NOMO-1 treated with DMSO at 0.1 percent for 48 hours (cell line): Measurements from ENCODE around the gene MRPS30.
A peak's percentile ranks its signal among the peaks of the same experiment; 100 is the strongest.
"Not testable (repeated sequence)": the region's sequence is repeated elsewhere in the genome, so short reads cannot be mapped to it uniquely, and the experiment has no call there.

Experiments
- DNase-seq: peaks from one replicate; lab custom pipeline; 2025; ENCODE audit not compliant: unreplicated experiment; lab: John Stamatoyannopoulos, UW

MRPS30 gene

GRCh38 chr5:44814761-44815160, 6.0 kb downstream of the MRPS30 start:
- DNase-seq = no peak

GRCh38 chr5:44821164-44821563, 12.4 kb downstream of the MRPS30 start:
- no peak for DNase-seq

- DNase-seq = not testable (repeated sequence)
Measured at GRCh38 chr5:44824662-44825061, 15.9 kb downstream of the MRPS30 start.

GRCh38 chr5:44827681-44828080, 18.9 kb downstream of the MRPS30 start:
- DNase-seq = no peak

- no peak for DNase-seq
Measured at GRCh38 chr5:44828719-44829118, 20.0 kb downstream of the MRPS30 start.

- DNase-seq = no peak
Measured at GRCh38 chr5:44830951-44831350, 22.2 kb downstream of the MRPS30 start.

- no peak for DNase-seq
Measured at GRCh38 chr5:44833249-44833648, 24.5 kb downstream of the MRPS30 start.

- no peak for DNase-seq
Measured at GRCh38 chr5:44835693-44836092, 26.9 kb downstream of the MRPS30 start.

- no peak for DNase-seq
Measured at GRCh38 chr5:44839018-44839681, 30.4 kb downstream of the MRPS30 start.

- no peak for DNase-seq
Measured at GRCh38 chr5:44842496-44843282, 33.9 kb downstream of the MRPS30 start.

- no peak for DNase-seq
Measured at GRCh38 chr5:44844744-44845143, 36.0 kb downstream of the MRPS30 start.

GRCh38 chr5:44845777-44846176, 37.0 kb downstream of the MRPS30 start:
- DNase-seq = no peak

GRCh38 chr5:44847206-44847852, 38.6 kb downstream of the MRPS30 start:
- no peak for DNase-seq

- DNase-seq = no peak
Measured at GRCh38 chr5:44860267-44860666, 51.5 kb downstream of the MRPS30 start.

GRCh38 chr5:44862808-44863207, 54.1 kb downstream of the MRPS30 start:
- DNase-seq = peak; percentile 24
